Superior temporal gyrus (tissue), 1 donor: Measurements from ENCODE around the gene SMIM38.

Source experiments
- DNase-seq: peaks from one replicate; pipeline ENCODE4 v3.0.0-alpha.2; 2016; ENCODE audit errors: extremely low spot score

SMIM38 gene

GRCh38 chr11:69159150-69159852 lies 3.6 kb downstream of the SMIM38 start:
- no peak for DNase-seq

- no peak for DNase-seq
Observed at GRCh38 chr11:69160296-69161116, 4.8 kb downstream of the SMIM38 start.

GRCh38 chr11:69161117-69161407 lies 5.3 kb downstream of the SMIM38 start:
- DNase-seq = no peak

GRCh38 chr11:69162505-69162904 lies 6.8 kb downstream of the SMIM38 start:
- no peak for DNase-seq

GRCh38 chr11:69163842-69164241 lies 8.1 kb downstream of the SMIM38 start:
- no peak for DNase-seq

- DNase-seq = no peak
Observed at GRCh38 chr11:69164824-69165223, 9.1 kb downstream of the SMIM38 start.

GRCh38 chr11:69165775-69166174 lies 10.0 kb downstream of the SMIM38 start:
- DNase-seq = no peak

GRCh38 chr11:69166218-69167115 lies 10.7 kb downstream of the SMIM38 start:
- no peak for DNase-seq

GRCh38 chr11:69167130-69167915 lies 11.6 kb downstream of the SMIM38 start:
- DNase-seq = no peak

- no peak for DNase-seq
Observed at GRCh38 chr11:69167916-69168691, 12.4 kb downstream of the SMIM38 start.

- DNase-seq = no peak
Observed at GRCh38 chr11:69169479-69169878, 13.7 kb downstream of the SMIM38 start.

- no peak for DNase-seq
Observed at GRCh38 chr11:69170704-69171103, 15.0 kb downstream of the SMIM38 start.

GRCh38 chr11:69171476-69172240 lies 15.9 kb downstream of the SMIM38 start:
- DNase-seq = no peak

GRCh38 chr11:69172674-69173073 lies 16.9 kb downstream of the SMIM38 start:
- no peak for DNase-seq

GRCh38 chr11:69173331-69173730 lies 17.6 kb downstream of the SMIM38 start:
- DNase-seq = no peak

- no peak for DNase-seq
Observed at GRCh38 chr11:69173925-69174581, 18.3 kb downstream of the SMIM38 start.

- no peak for DNase-seq
Observed at GRCh38 chr11:69174841-69175240, 19.1 kb downstream of the SMIM38 start.

- no peak for DNase-seq
Observed at GRCh38 chr11:69178819-69179482, 23.2 kb downstream of the SMIM38 start.

GRCh38 chr11:69180226-69180625 lies 24.5 kb downstream of the SMIM38 start:
- DNase-seq = no peak
